GM23338 (cell line): ENCODE measurements around the gene CYP2D6. TPM values are rescaled to one million over a fixed set of nuclear protein-coding genes. Genes with fewer than 3 reads are reported as not detected.
"Not testable (repeated sequence)": the region's sequence is repeated elsewhere in the genome, so short reads cannot be mapped to it uniquely, and the experiment has no call there.

Experiments
- ATAC-seq: fragments of 200-7000 bp; cut with Tn5 transposase; 3 replicates; pipeline ENCODE4 v1.9.1; 2020
- DNase-seq: peaks from one replicate; pipeline ENCODE4 v3.0.0-alpha.2; 2015; ENCODE audit warnings: low spot score
- H2AFZ ChIP-seq: fragments of 200-600 bp; sonication (generic); 2 replicates; pipeline ENCODE4 v1.8.0; 2016; ENCODE audit warnings: antibody characterized with exemption, mild to moderate bottlenecking, moderate library complexity
- H3F3A ChIP-seq: fragments of 200-600 bp; sonication (generic); replicated peaks from 2 replicates; pipeline ENCODE4 v1.8.0; 2017; ENCODE audit warnings: antibody characterized with exemption, mixed run types, low read depth
- H3K27ac ChIP-seq: fragments of 200-600 bp; sonication (generic); 2 replicates; pipeline ENCODE4 v1.6.1; 2016; ENCODE audit warnings: low read depth
- H3K27me3 ChIP-seq: fragments of 200-600 bp; sonication (generic); 2 replicates; pipeline ENCODE4 v1.8.0; 2016; ENCODE audit warnings: mild to moderate bottlenecking, mixed run types, moderate library complexity; ENCODE audit not compliant: insufficient read depth
- H3K36me3 ChIP-seq: fragments of 200-600 bp; sonication (generic); 2 replicates; pipeline ENCODE4 v1.8.0; 2016; ENCODE audit warnings: mild to moderate bottlenecking; ENCODE audit not compliant: insufficient read depth
- H3K4me1 ChIP-seq: fragments of 200-600 bp; sonication (generic); 2 replicates; pipeline ENCODE4 v1.8.0; 2016; ENCODE audit warnings: mild to moderate bottlenecking, moderate library complexity; ENCODE audit not compliant: insufficient read depth
- H3K4me2 ChIP-seq: fragments of 200-600 bp; sonication (generic); 2 replicates; pipeline ENCODE4 v1.7.1; 2017; ENCODE audit warnings: mixed run types
- H3K4me3 ChIP-seq: fragments of 200-600 bp; sonication (generic); 2 replicates; pipeline ENCODE4 v1.6.1; 2016; ENCODE audit warnings: mixed run types
- H3K79me2 ChIP-seq: fragments of 200-600 bp; sonication (generic); replicated peaks from 2 replicates; pipeline ENCODE4 v1.8.0; 2017; ENCODE audit warnings: mild to moderate bottlenecking; ENCODE audit not compliant: insufficient read depth
- H3K9me2 ChIP-seq: fragments of 200-600 bp; sonication (generic); 2 replicates; pipeline ENCODE4 v1.8.0; 2017; ENCODE audit not compliant: insufficient read depth
- H4K20me1 ChIP-seq: fragments of 200-600 bp; sonication (generic); replicated peaks from 2 replicates; pipeline ENCODE4 v1.8.0; 2017; ENCODE audit warnings: mild to moderate bottlenecking; ENCODE audit not compliant: insufficient read depth
- H3K27ac Mint-ChIP-seq: 2 replicates; pipeline ENCODE4 v1.8.0; 2020; ENCODE audit warnings: inconsistent platforms, mild to moderate bottlenecking, moderate library complexity, mixed read lengths
- H3K27me3 Mint-ChIP-seq: 3 replicates; pipeline ENCODE4 v1.8.0; 2022; ENCODE audit warnings: low read depth, mild to moderate bottlenecking, moderate library complexity, mixed read lengths, inconsistent platforms; ENCODE audit not compliant: insufficient read depth, poor library complexity
- H3K36me3 Mint-ChIP-seq: 3 replicates; pipeline ENCODE4 v1.8.0; 2021; ENCODE audit warnings: low read depth, mild to moderate bottlenecking, inconsistent platforms, moderate library complexity, mixed read lengths
- H3K4me1 Mint-ChIP-seq: 3 replicates; pipeline ENCODE4 v1.8.0; 2020; ENCODE audit warnings: mild to moderate bottlenecking, inconsistent platforms, mixed read lengths
- H3K4me3 Mint-ChIP-seq: 3 replicates; pipeline ENCODE4 v1.8.0; 2021; ENCODE audit warnings: moderate library complexity, mild to moderate bottlenecking, inconsistent platforms, mixed read lengths
- H3K9me3 Mint-ChIP-seq: 3 replicates; pipeline ENCODE4 v1.8.0; 2020; ENCODE audit warnings: moderate library complexity, mild to moderate bottlenecking, inconsistent platforms, mixed read lengths
- EZH2 ChIP-seq: fragments of 200-600 bp; sonication (generic); IDR thresholded peaks from one replicate; pipeline ENCODE4 v1.8.0; 2017; ENCODE audit warnings: antibody characterized with exemption, mild to moderate bottlenecking, low read depth; ENCODE audit not compliant: unreplicated experiment
- JUNB ChIP-seq: IDR thresholded peaks from one replicate; pipeline ENCODE4 v1.6.1; 2016; ENCODE audit warnings: antibody characterized with exemption; ENCODE audit not compliant: unreplicated experiment
- ZNF331 ChIP-seq: fragments of 250-450 bp; sonication (Bioruptor Pico); IDR thresholded peaks from 2 replicates; pipeline ENCODE4 v1.5.0; 2020; ENCODE audit warnings: low read depth, mild to moderate bottlenecking, moderate library complexity
- ZNF462 ChIP-seq: fragments of 250-450 bp; sonication (Bioruptor Pico); IDR thresholded peaks from 2 replicates; pipeline ENCODE4 v1.5.0; 2020; ENCODE audit warnings: mild to moderate bottlenecking, moderate library complexity
- polyA plus RNA-seq: library from polyadenylated mRNA; unstranded; fragments of >200 nt; fragmentation: Nextera tagmentation; extraction: Ambion mirVana; gene quantifications from 2 replicates; pipeline ENCODE4 v1.2.1, GENCODE V29; 2016
- total RNA-seq: library from RNA; depleted of rRNA; stranded (reverse); fragments of >200 nt; shearing (Covaris generic); gene quantifications from 2 replicates; pipeline ENCODE4 v1.2.3, GENCODE V29; 2014
- TF ChIP-seq, protein P1 (sequence below): IDR thresholded peaks from one replicate; pipeline ENCODE4 v1.6.1; 2018; ENCODE audit warnings: antibody characterized with exemption; ENCODE audit not compliant: unreplicated experiment
- TF ChIP-seq, protein P2 (sequence below), 2 experiments: fragments of 200-600 bp in 1 of 2; sonication (generic) in 1 of 2; conservative IDR thresholded peaks; 2 replicates each; pipeline versions ENCODE4 v1.5.1 to v1.6.1; 2016 to 2017; ENCODE audit warnings: antibody characterized with exemption in 2 of 2, low read depth in 2 of 2, mild to moderate bottlenecking in 2 of 2, moderate library complexity in 1 of 2

The CYP2D6 gene
- total and polyA plus RNA-seq, 2 experiments from 2014 or later = 1.2 to 1.3 TPM

DNA sequence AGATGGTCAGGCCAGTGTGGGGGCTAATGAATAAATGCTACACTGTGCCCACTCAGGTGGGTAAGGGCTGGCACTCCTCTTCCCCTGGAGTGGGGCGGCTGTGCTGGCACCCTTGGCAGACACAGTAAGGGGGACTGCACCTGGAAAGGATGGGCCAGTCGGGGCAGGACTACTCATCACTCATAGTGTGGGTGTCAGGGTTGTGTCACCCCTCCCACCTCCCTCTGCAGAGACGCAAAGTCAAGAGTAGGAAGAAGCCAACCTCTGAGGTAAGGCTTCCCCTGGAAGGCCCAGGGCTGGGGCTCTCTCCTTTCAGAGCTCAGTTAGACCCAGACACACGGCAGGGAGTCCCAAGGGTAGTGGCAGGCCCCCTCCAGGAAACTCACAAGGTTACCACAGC lies 5.1 kb upstream of the CYP2D6 start:
- H3K36me3 Mint-ChIP-seq = peaks cover 20% of the 10 kb centered on the region
- H3K27ac ChIP-seq, H3K9me2 ChIP-seq, H3K9me3 Mint-ChIP-seq, H3F3A ChIP-seq, H3K4me2 ChIP-seq, H3K4me3 ChIP-seq, H3K4me1 ChIP-seq, H3K4me3 Mint-ChIP-seq, ATAC-seq, H3K27ac Mint-ChIP-seq, DNase-seq, H3K4me1 Mint-ChIP-seq, H3K27me3 ChIP-seq, H3K79me2 ChIP-seq, H4K20me1 ChIP-seq, H2AFZ ChIP-seq, H3K36me3 ChIP-seq: not testable (repeated sequence)
- peaks cover 18% of the 10 kb centered on the region for H3K27me3 Mint-ChIP-seq

DNA sequence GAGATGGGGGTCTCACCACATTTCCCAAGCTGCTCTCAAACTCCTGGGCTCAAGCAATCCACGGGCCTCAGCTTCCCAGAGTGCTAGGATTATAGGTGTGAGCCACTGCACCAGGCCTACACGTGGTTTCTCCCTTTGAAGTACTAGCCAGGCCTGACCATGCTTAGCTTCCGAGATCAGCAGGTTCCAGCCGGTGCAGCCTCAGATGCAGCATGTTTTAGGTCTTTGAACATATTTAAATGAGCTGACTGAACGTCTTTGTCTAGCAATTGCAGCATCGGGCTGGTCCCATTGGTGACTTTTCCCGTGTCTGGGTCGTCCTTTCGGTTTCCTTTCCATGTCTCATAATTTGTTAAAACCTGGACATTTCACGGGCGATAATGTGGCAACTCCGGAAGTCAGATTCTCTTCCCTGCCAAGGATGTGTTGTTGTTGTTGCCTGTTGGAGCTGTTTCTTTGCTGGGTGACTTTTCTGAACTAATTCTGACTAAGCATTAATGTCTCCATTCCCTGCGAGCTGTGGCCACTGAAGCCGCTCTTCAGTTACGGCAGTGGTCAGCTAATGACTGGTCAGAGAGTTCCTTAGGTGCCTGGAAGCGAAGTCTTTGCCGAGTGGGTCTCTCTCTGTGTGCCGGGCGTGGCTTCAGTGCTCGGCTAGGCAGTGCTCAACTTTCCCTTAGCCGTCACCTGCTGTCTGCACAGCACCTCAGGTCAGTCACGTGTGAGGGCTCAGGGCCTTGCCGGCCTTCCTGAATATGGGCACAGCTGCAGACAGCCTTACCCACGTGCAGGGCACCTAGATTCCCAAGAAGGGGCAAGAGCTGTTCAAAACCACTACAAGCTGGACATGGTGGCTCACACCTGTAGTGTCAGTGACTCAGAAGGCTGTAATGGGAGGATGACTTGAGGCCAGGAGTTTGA lies 3.8 kb upstream of the CYP2D6 start:
- Mint-ChIP-seq H3K4me1 (no peaks in the 10 kb centered on the region), H3K36me3 (peaks cover 14% of the 10 kb centered on the region), H3K4me3 (no peak overlapping the region), H3K27me3 (peaks cover 18% of the 10 kb centered on the region), H3K9me3 (peaks cover 9% of the 10 kb centered on the region), H3K27ac (no peak overlapping the region)
- Histone ChIP-seq H2AFZ (no peak overlapping the region), H3K27ac (no peak overlapping the region), H3K4me3 (no peak overlapping the region), H3K4me2 (no peak overlapping the region), H3F3A (no peaks in the 10 kb centered on the region), H3K4me1 (no peaks in the 10 kb centered on the region), H3K79me2 (no peaks in the 10 kb centered on the region), H3K27me3 (peaks cover 6% of the 10 kb centered on the region; the same call in 1 of the 2 replicates), H3K36me3 (no peaks in the 10 kb centered on the region), H4K20me1 (no peaks in the 10 kb centered on the region), H3K9me2 (no peaks in the 10 kb centered on the region; the same call in 1 of the 2 replicates)
- ATAC-seq (no peak), DNase-seq (no peak)
- TF ChIP-seq, protein P1, sequence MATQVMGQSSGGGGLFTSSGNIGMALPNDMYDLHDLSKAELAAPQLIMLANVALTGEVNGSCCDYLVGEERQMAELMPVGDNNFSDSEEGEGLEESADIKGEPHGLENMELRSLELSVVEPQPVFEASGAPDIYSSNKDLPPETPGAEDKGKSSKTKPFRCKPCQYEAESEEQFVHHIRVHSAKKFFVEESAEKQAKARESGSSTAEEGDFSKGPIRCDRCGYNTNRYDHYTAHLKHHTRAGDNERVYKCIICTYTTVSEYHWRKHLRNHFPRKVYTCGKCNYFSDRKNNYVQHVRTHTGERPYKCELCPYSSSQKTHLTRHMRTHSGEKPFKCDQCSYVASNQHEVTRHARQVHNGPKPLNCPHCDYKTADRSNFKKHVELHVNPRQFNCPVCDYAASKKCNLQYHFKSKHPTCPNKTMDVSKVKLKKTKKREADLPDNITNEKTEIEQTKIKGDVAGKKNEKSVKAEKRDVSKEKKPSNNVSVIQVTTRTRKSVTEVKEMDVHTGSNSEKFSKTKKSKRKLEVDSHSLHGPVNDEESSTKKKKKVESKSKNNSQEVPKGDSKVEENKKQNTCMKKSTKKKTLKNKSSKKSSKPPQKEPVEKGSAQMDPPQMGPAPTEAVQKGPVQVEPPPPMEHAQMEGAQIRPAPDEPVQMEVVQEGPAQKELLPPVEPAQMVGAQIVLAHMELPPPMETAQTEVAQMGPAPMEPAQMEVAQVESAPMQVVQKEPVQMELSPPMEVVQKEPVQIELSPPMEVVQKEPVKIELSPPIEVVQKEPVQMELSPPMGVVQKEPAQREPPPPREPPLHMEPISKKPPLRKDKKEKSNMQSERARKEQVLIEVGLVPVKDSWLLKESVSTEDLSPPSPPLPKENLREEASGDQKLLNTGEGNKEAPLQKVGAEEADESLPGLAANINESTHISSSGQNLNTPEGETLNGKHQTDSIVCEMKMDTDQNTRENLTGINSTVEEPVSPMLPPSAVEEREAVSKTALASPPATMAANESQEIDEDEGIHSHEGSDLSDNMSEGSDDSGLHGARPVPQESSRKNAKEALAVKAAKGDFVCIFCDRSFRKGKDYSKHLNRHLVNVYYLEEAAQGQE = no peak
- TF ChIP-seq EZH2 (no peak), ZNF331 (no peak), JUNB (no peak), ZNF462 (CRISPR knock-in tag) (no peak)
- TF ChIP-seq, protein P2, sequence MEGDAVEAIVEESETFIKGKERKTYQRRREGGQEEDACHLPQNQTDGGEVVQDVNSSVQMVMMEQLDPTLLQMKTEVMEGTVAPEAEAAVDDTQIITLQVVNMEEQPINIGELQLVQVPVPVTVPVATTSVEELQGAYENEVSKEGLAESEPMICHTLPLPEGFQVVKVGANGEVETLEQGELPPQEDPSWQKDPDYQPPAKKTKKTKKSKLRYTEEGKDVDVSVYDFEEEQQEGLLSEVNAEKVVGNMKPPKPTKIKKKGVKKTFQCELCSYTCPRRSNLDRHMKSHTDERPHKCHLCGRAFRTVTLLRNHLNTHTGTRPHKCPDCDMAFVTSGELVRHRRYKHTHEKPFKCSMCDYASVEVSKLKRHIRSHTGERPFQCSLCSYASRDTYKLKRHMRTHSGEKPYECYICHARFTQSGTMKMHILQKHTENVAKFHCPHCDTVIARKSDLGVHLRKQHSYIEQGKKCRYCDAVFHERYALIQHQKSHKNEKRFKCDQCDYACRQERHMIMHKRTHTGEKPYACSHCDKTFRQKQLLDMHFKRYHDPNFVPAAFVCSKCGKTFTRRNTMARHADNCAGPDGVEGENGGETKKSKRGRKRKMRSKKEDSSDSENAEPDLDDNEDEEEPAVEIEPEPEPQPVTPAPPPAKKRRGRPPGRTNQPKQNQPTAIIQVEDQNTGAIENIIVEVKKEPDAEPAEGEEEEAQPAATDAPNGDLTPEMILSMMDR (conservative IDR thresholded peaks at IDR 0.05; ENCODE audit: low read depth in 2 of 2) = no peak
